Endothelial cell of umbilical vein (primary cell): Measurements from ENCODE around the gene RNF4. TPM values are rescaled to one million over a fixed set of nuclear protein-coding genes. Genes with fewer than 3 reads are reported as not detected.

Experiments used
- BruUV-seq: library from RNA; stranded (reverse); fragments of 400-500 nt; replicated peaks from 2 replicates; lab custom pipeline; 2021; lab: Mats Ljungman, UMichigan
- CTCF ChIA-PET: fragments of 300-600, 350-600 bp; sonication (Branson Sonifier 250); formaldehyde crosslinking; loops from one replicate; lab custom pipeline; 2021; ENCODE audit warnings: antibody characterized with exemption, inconsistent platforms; lab: Charles Lee
- POLR2A ChIA-PET: fragments of 300-600, 350-600 bp; sonication (Branson Sonifier 250); formaldehyde crosslinking; loops from one replicate; lab custom pipeline; 2021; ENCODE audit warnings: antibody characterized with exemption, inconsistent platforms; lab: Charles Lee
- DNase-seq: peaks from one replicate; pipeline ENCODE4 v3.0.0-alpha.2; 2011; ENCODE audit warnings: low read depth, low spot score
- FAIRE-seq: peaks from 2 replicates; lab custom pipeline; 2011; peaks lifted over from hg19 to GRCh38; lab: Jason Lieb, UNC
- H2AFZ ChIP-seq: 2 replicates; pipeline ENCODE4 v1.6.0; 2012; ENCODE audit warnings: low read depth, low read length, control low read depth, inconsistent platforms
- H3K27ac ChIP-seq: 2 replicates; pipeline ENCODE4 v1.5.1; 2011; ENCODE audit warnings: low read depth, mild to moderate bottlenecking, control low read depth, low read length, moderate library complexity; ENCODE audit not compliant: insufficient read depth
- H3K27me3 ChIP-seq, 2 experiments: 2 replicates each; pipeline versions ENCODE4 v1.6.0 to v1.6.1; 2011; ENCODE audit warnings: low read length in 2 of 2, mixed read lengths in 1 of 2; ENCODE audit not compliant: control insufficient read depth in 2 of 2, insufficient read depth in 2 of 2
- H3K36me3 ChIP-seq, 2 experiments: 2 replicates in 1 of 2; 3 replicates in 1 of 2; pipeline ENCODE4 v1.5.1; 2011; ENCODE audit warnings: low read length in 2 of 2, mild to moderate bottlenecking in 1 of 2, moderate library complexity in 1 of 2; ENCODE audit not compliant: control insufficient read depth in 2 of 2, insufficient read depth in 2 of 2; ENCODE audit errors: extremely low read depth in 1 of 2
- H3K4me1 ChIP-seq: 3 replicates; pipeline ENCODE4 v1.5.1; 2011; ENCODE audit warnings: mild to moderate bottlenecking, low read length; ENCODE audit not compliant: control insufficient read depth, insufficient read depth; ENCODE audit errors: extremely low read depth
- H3K4me2 ChIP-seq: 2 replicates; pipeline ENCODE4 v1.6.1; 2011; ENCODE audit warnings: low read length, control low read depth, mixed read lengths; ENCODE audit not compliant: insufficient read depth
- H3K4me3 ChIP-seq, 3 experiments: fragments of 200-600 bp in 1 of 3; sonication (generic), shearing (Covaris generic) in 1 of 3; replicated peaks in 1 of 3; 2 replicates each; pipeline ENCODE4 v1.5.1; 2011 to 2016; ENCODE audit warnings: control low read depth in 3 of 3, low read length in 3 of 3, mild to moderate bottlenecking in 2 of 3, inconsistent platforms in 1 of 3, low read depth in 1 of 3, moderate library complexity in 1 of 3; ENCODE audit not compliant: insufficient read depth in 1 of 3
- H3K79me2 ChIP-seq: 2 replicates; pipeline ENCODE4 v1.6.0; 2012; ENCODE audit warnings: low read length, inconsistent platforms; ENCODE audit not compliant: control insufficient read depth, insufficient read depth
- H3K9ac ChIP-seq: replicated peaks from 2 replicates; pipeline ENCODE3; 2011; ENCODE audit warnings: low read length, control low read depth; ENCODE audit not compliant: insufficient read depth; ENCODE audit errors: extremely low read depth
- H3K9me1 ChIP-seq: replicated peaks from 3 replicates; pipeline ENCODE4 v1.6.0; 2011; ENCODE audit warnings: mild to moderate bottlenecking, low read length; ENCODE audit not compliant: control insufficient read depth, insufficient read depth; ENCODE audit errors: extremely low read depth
- H3K9me3 ChIP-seq: replicated peaks from 2 replicates; pipeline ENCODE4 v1.5.1; 2012; ENCODE audit warnings: low read length, inconsistent platforms; ENCODE audit not compliant: control insufficient read depth, insufficient read depth
- H4K20me1 ChIP-seq: replicated peaks from 2 replicates; pipeline ENCODE3; 2011; ENCODE audit warnings: mild to moderate bottlenecking, low read length; ENCODE audit not compliant: control insufficient read depth, insufficient read depth; ENCODE audit errors: extremely low read depth
- EZH2 ChIP-seq: IDR thresholded peaks from 2 replicates; pipeline ENCODE4 v1.6.1; 2012; ENCODE audit warnings: borderline replicate concordance, low read depth, mild to moderate bottlenecking, moderate library complexity, low read length, inconsistent platforms; ENCODE audit not compliant: severe bottlenecking
- FOS ChIP-seq: IDR thresholded peaks from 2 replicates; pipeline ENCODE4 v1.6.1; 2011; ENCODE audit warnings: mild to moderate bottlenecking, low read length, moderate library complexity, borderline replicate concordance; ENCODE audit not compliant: insufficient read depth
- GATA2 ChIP-seq: IDR thresholded peaks from 2 replicates; pipeline ENCODE4 v1.7.0; 2011; ENCODE audit warnings: low read depth, mild to moderate bottlenecking, moderate library complexity, mixed read lengths, low read length; ENCODE audit not compliant: insufficient read length, insufficient read depth
- JUN ChIP-seq: IDR thresholded peaks from 2 replicates; pipeline ENCODE4 v1.6.1; 2011; ENCODE audit warnings: borderline replicate concordance, low read depth; ENCODE audit not compliant: insufficient read length, insufficient read depth
- MYC ChIP-seq: IDR thresholded peaks from one replicate; pipeline ENCODE4 v1.6.1; 2011; ENCODE audit warnings: mild to moderate bottlenecking, low read depth, low read length
- POLR2A ChIP-seq: IDR thresholded peaks from 2 replicates; pipeline ENCODE4 v1.6.1; 2012; ENCODE audit warnings: low read depth, mild to moderate bottlenecking, control low read depth, low read length
- POLR2AphosphoS5 ChIP-seq: IDR thresholded peaks from 2 replicates; pipeline ENCODE4 v1.6.1; 2012; ENCODE audit warnings: low read depth, mild to moderate bottlenecking, control low read depth, low read length, moderate library complexity; ENCODE audit not compliant: insufficient read depth
- dilution Hi-C: fragments of 300-500 bp; cut with MboI; formaldehyde crosslinking; loops from one replicate; pipeline ENCODE4 v1.15.0; 2019; ENCODE audit warnings: low sequenced_read_pairs; ENCODE audit not compliant: extremely low pct_ligation_motif_present
- intact Hi-C: fragments of 100-400 bp; cut with micrococcal nuclease; formaldehyde crosslinking; loops from one replicate; pipeline ENCODE4 v1.10.0; 2022
- polyA plus RNA-seq, 4 experiments: library from polyadenylated mRNA; depleted of rRNA in 3 of 4; stranded (reverse) in 3 of 4; unstranded in 1 of 4; fragments of >200 nt; gene quantifications; 2 replicates each; pipeline versions ENCODE4 v1.2.1 to v1.2.3, GENCODE V29; 2011 to 2012; ENCODE audit warnings: missing spikeins in 1 of 4
- total RNA-seq: library from RNA; stranded (reverse); gene quantifications from 2 replicates; pipeline ENCODE4 v1.2.3, GENCODE V29; 2021
- TF ChIP-seq, protein P1 (sequence below), 2 donors: IDR thresholded peaks; 1 replicate in 1 of 2; 2 replicates in 1 of 2; pipeline ENCODE4 v1.5.1; 2011; ENCODE audit warnings: low read length in 2 of 2, mild to moderate bottlenecking in 2 of 2, moderate library complexity in 2 of 2, control low read depth in 1 of 2, inconsistent platforms in 1 of 2, low read depth in 1 of 2; ENCODE audit not compliant: insufficient read depth in 1 of 2; ENCODE audit errors: extremely low read depth in 1 of 2
- TF ChIP-seq, protein P2 (sequence below): IDR thresholded peaks from 2 replicates; pipeline ENCODE4 v1.6.1; 2011; ENCODE audit not compliant: insufficient read depth, insufficient read length

The RNF4 gene
- total and polyA plus RNA-seq, 2 donors (not counting 3 experiments of a cell fraction or from before 2014, with no cell fraction given) = 64.3 to 71.4 TPM

DNA sequence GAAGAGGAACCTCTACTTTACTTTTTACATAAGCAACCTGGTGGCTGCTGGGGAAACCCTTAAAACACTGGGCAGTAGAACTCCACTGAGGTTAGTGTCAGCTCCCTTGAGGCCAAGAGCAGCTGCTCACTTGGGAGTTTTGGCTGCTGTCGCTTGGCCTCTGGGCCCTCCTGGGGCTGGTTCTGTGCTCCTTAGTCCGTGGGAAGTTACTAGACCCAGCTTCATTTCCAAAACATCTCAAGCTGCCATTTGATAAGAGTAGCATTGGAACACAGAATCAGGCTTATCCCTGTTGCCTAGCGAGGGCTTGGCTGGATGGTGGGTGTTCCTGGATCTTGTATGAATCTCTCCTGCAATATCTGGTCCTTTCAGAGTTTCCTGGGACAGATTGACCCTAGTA, 26.1 kb downstream of the RNF4 start:
- FAIRE-seq (peak; percentile 43), DNase-seq (no peak)
- Histone ChIP-seq H3K9me1 (no peaks in the 10 kb centered on the region), H3K79me2 (peaks cover 66% of the 10 kb centered on the region), H4K20me1 (peaks cover 13% of the 10 kb centered on the region), H3K4me2 (no peak overlapping the region), H2AFZ (no peak overlapping the region), H3K9ac (no peak overlapping the region), H3K27me3 (no peaks in the 10 kb centered on the region), H3K27ac (peak overlapping the region; percentile 11), H3K9me3 (no peaks in the 10 kb centered on the region), H3K4me1 (peaks cover 25% of the 10 kb centered on the region), H3K4me3 (no peak overlapping the region), H3K36me3 (peaks cover 18 to 21% of the 10 kb centered on the region in 2 experiments)
- CTCF ChIA-PET = no interaction called here
- POLR2A ChIA-PET = no interaction called here
- dilution Hi-C loops (no loop called here), intact Hi-C loops (loop anchor here (1.0 kb wide), 1 partner anchor 10 kb away; no protein-coding TSS in a partner anchor)
- TF ChIP-seq POLR2AphosphoS5 = no peak
- BruUV-seq = no TSS peak

DNA sequence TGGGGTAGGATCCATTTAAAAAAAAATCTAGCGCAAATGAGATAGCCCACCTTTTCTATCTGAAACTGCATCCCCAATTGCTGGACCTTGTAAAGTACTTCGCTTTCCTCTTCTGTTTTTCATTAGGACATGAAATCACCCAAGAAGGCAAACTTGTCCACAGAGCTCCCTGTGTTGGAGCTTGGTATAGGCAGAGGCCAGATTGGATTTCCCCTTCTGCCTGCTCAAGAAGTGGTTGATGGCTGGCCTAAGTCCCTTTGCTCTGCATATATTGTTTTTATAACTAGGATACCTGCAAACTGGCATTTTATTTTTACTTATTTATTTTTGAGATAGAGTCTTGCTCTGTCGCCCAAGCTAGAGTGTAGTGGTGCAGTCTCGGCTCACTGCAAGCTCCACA, 28.4 kb downstream of the RNF4 start:
- peaks cover 8% of the 10 kb centered on the region for H4K20me1 ChIP-seq
- intact Hi-C loops (no loop called here), dilution Hi-C loops (no loop called here)
- DNase-seq (no peak), FAIRE-seq (no peak)
- peaks cover 27 to 30% of the 10 kb centered on the region in 2 experiments for H3K36me3 ChIP-seq
- CTCF ChIA-PET = no interaction called here
- POLR2A ChIA-PET = no interaction called here
- no TSS peak for BruUV-seq
- TF ChIP-seq EZH2 (no peak), JUN (no peak), FOS (no peak), POLR2A (no peak), GATA2 (no peak), MYC (no peak), POLR2AphosphoS5 (no peak)
- TF ChIP-seq, protein P1, sequence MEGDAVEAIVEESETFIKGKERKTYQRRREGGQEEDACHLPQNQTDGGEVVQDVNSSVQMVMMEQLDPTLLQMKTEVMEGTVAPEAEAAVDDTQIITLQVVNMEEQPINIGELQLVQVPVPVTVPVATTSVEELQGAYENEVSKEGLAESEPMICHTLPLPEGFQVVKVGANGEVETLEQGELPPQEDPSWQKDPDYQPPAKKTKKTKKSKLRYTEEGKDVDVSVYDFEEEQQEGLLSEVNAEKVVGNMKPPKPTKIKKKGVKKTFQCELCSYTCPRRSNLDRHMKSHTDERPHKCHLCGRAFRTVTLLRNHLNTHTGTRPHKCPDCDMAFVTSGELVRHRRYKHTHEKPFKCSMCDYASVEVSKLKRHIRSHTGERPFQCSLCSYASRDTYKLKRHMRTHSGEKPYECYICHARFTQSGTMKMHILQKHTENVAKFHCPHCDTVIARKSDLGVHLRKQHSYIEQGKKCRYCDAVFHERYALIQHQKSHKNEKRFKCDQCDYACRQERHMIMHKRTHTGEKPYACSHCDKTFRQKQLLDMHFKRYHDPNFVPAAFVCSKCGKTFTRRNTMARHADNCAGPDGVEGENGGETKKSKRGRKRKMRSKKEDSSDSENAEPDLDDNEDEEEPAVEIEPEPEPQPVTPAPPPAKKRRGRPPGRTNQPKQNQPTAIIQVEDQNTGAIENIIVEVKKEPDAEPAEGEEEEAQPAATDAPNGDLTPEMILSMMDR (IDR thresholded peaks at IDR 0.05; ENCODE audit: extremely low read depth in 1 of 2, insufficient read depth in 1 of 2, low read depth in 1 of 2, low read length in 2 of 2) = no peak
- TF ChIP-seq, protein P2, sequence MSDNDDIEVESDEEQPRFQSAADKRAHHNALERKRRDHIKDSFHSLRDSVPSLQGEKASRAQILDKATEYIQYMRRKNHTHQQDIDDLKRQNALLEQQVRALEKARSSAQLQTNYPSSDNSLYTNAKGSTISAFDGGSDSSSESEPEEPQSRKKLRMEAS = no peak
- H3K27ac ChIP-seq = no peak overlapping the region
- peaks cover 16% of the 10 kb centered on the region for H3K4me1 ChIP-seq
- no peak overlapping the region for H2AFZ ChIP-seq
- H3K4me3 ChIP-seq = no peak overlapping the region
- no peaks in the 10 kb centered on the region for H3K9me1 ChIP-seq
- no peaks in the 10 kb centered on the region for H3K27me3 ChIP-seq
- no peak overlapping the region for H3K9ac ChIP-seq
- H3K79me2 ChIP-seq = peaks cover 59% of the 10 kb centered on the region
- no peaks in the 10 kb centered on the region for H3K9me3 ChIP-seq
- no peak overlapping the region for H3K4me2 ChIP-seq
